BE2C (cell line): ENCODE measurements around the gene ATG2B.
A peak's percentile ranks its signal among the peaks of the same experiment; 100 is the strongest.

ENCODE experiments used
- DNase-seq: peaks from one replicate; pipeline ENCODE4 v3.0.0-alpha.2; 2020
- H3K27me3 ChIP-seq: fragments of 250-450 bp; sonication (Bioruptor Pico); 2 replicates; pipeline ENCODE4 v1.5.1; 2020; ENCODE audit warnings: mild to moderate bottlenecking
- H3K36me3 ChIP-seq: fragments of 250-450 bp; sonication (Bioruptor Pico); 2 replicates; pipeline ENCODE4 v1.5.1; 2020; ENCODE audit warnings: mild to moderate bottlenecking
- H3K4me1 ChIP-seq: fragments of 250-450 bp; sonication (Bioruptor Pico); 2 replicates; pipeline ENCODE4 v1.5.1; 2020
- H3K4me3 ChIP-seq: 2 replicates; pipeline ENCODE4 v1.5.1; 2011; ENCODE audit warnings: low read depth, low read length
- H3K9me3 ChIP-seq: fragments of 250-450 bp; sonication (Bioruptor Pico); 2 replicates; pipeline ENCODE4 v1.5.1; 2020
- CTCF ChIP-seq: IDR thresholded peaks from 2 replicates; pipeline ENCODE4 v1.5.1; 2012; ENCODE audit warnings: mild to moderate bottlenecking, low read depth, low read length

The ATG2B gene

GRCh38 chr14:96275177-96276112 lies 87.7 kb downstream of the ATG2B start:
- Histone ChIP-seq H3K36me3 (no peaks in the 10 kb centered on the region), H3K4me3 (no peak overlapping the region; the same call in 1 of the 2 replicates), H3K4me1 (peaks cover 31% of the 10 kb centered on the region), H3K9me3 (peaks cover 12% of the 10 kb centered on the region; the same call in 1 of the 2 replicates), H3K27me3 (no peaks in the 10 kb centered on the region)
- TF ChIP-seq CTCF = peak; percentile 98
- peak; percentile 88 for DNase-seq

GRCh38 chr14:96274543-96274942 lies 88.6 kb downstream of the ATG2B start:
- Histone ChIP-seq H3K27me3 (no peaks in the 10 kb centered on the region), H3K9me3 (peaks cover 12% of the 10 kb centered on the region; the same call in 1 of the 2 replicates), H3K4me1 (peaks cover 26% of the 10 kb centered on the region), H3K36me3 (no peaks in the 10 kb centered on the region), H3K4me3 (peak overlapping the region; percentile 8; the same call in 1 of the 2 replicates)
- peak; percentile 62 for DNase-seq
- TF ChIP-seq CTCF = no peak

- no peak for TF ChIP-seq CTCF
- no peak overlapping the region; the same call in 1 of the 2 replicates for H3K4me3 ChIP-seq
- H3K9me3 ChIP-seq = peaks cover 12% of the 10 kb centered on the region; the same call in 1 of the 2 replicates
- peak; percentile 51 for DNase-seq
- H3K27me3 ChIP-seq = no peaks in the 10 kb centered on the region
- H3K4me1 ChIP-seq = peaks cover 30% of the 10 kb centered on the region
- no peaks in the 10 kb centered on the region for H3K36me3 ChIP-seq
Measured at GRCh38 chr14:96274122-96274521, 89.0 kb downstream of the ATG2B start.

- no peak for TF ChIP-seq CTCF
- peaks cover 35% of the 10 kb centered on the region for H3K4me1 ChIP-seq
Measured at GRCh38 chr14:96273629-96274028, 89.5 kb downstream of the ATG2B start.

GRCh38 chr14:96272777-96273473 lies 90.2 kb downstream of the ATG2B start:
- no peaks in the 10 kb centered on the region for H3K36me3 ChIP-seq
- H3K4me1 ChIP-seq = peaks cover 42% of the 10 kb centered on the region
- no peak overlapping the region for H3K4me3 ChIP-seq
- H3K9me3 ChIP-seq = peaks cover 12% of the 10 kb centered on the region; the same call in 1 of the 2 replicates
- peak; percentile 20; the same call in 1 of the 2 replicates for TF ChIP-seq CTCF
- DNase-seq = peak; percentile 78
- no peaks in the 10 kb centered on the region for H3K27me3 ChIP-seq

More at GRCh38 chr14:96273629-96274028, 89.5 kb downstream of the ATG2B start:
- Histone ChIP-seq H3K9me3 (peaks cover 12% of the 10 kb centered on the region; the same call in 1 of the 2 replicates), H3K4me3 (no peak overlapping the region), H3K27me3 (no peaks in the 10 kb centered on the region), H3K36me3 (no peaks in the 10 kb centered on the region)
- no peak for DNase-seq
